Neural cell (in vitro differentiated cells): ENCODE measurements around the gene KLK6.

ENCODE experiments used
- EP300 ChIP-seq: fragments of 450-650 bp; conservative IDR thresholded peaks from 2 replicates; pipeline ENCODE4 v1.6.1; 2014; ENCODE audit warnings: antibody characterized with exemption, mild to moderate bottlenecking, moderate library complexity; ENCODE audit not compliant: poor library complexity, severe bottlenecking
- POLR2AphosphoS5 ChIP-seq: IDR thresholded peaks from 2 replicates; pipeline ENCODE4 v1.6.1; 2012
- RAD21 ChIP-seq: fragments of 450-650 bp; conservative IDR thresholded peaks from 2 replicates; pipeline ENCODE4 v1.6.1; 2014; ENCODE audit warnings: antibody characterized with exemption, mild to moderate bottlenecking, moderate library complexity
- TF ChIP-seq, protein P1 (sequence below): fragments of 450-650 bp; IDR thresholded peaks from 2 replicates; pipeline ENCODE4 v1.5.1; 2014; ENCODE audit warnings: antibody characterized with exemption, mild to moderate bottlenecking, moderate library complexity; ENCODE audit not compliant: poor library complexity, severe bottlenecking

DNA sequence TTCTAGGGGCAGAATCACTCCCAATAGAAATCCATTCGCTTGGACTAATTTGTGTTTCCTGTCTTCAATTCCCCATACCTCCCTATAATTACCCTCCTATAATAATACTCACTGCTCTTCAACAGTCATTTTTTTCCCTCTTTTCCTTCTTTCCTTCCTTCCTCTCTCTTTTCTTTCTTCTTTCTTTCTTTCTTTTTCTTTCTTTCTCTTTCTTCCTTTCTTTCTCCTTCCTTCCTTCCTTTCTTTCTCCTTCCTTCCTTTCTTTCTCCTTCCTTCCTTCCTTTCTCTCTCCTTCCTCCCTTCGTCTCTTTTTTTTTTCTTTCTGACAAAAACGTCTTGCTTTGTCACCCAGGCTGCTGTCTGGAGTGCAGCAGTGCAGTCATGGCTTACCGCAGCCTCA is 24.6 kb downstream of the KLK6 start:
- TF ChIP-seq POLR2AphosphoS5 (no peak), EP300 (no peak), RAD21 (no peak)
- TF ChIP-seq, protein P1, sequence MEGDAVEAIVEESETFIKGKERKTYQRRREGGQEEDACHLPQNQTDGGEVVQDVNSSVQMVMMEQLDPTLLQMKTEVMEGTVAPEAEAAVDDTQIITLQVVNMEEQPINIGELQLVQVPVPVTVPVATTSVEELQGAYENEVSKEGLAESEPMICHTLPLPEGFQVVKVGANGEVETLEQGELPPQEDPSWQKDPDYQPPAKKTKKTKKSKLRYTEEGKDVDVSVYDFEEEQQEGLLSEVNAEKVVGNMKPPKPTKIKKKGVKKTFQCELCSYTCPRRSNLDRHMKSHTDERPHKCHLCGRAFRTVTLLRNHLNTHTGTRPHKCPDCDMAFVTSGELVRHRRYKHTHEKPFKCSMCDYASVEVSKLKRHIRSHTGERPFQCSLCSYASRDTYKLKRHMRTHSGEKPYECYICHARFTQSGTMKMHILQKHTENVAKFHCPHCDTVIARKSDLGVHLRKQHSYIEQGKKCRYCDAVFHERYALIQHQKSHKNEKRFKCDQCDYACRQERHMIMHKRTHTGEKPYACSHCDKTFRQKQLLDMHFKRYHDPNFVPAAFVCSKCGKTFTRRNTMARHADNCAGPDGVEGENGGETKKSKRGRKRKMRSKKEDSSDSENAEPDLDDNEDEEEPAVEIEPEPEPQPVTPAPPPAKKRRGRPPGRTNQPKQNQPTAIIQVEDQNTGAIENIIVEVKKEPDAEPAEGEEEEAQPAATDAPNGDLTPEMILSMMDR = no peak
